Thoracic aorta endothelial cell (primary cell): ENCODE data around the gene CDY1. TPM values are rescaled to one million over a fixed set of nuclear protein-coding genes. Genes with fewer than 3 reads are reported as not detected.

Source experiments
- total RNA-seq: library from RNA; depleted of rRNA; stranded (reverse); fragments of >200 nt; gene quantifications from 2 replicates; pipeline ENCODE4 v1.2.3, GENCODE V29; 2012

The CDY1 gene, protein sequence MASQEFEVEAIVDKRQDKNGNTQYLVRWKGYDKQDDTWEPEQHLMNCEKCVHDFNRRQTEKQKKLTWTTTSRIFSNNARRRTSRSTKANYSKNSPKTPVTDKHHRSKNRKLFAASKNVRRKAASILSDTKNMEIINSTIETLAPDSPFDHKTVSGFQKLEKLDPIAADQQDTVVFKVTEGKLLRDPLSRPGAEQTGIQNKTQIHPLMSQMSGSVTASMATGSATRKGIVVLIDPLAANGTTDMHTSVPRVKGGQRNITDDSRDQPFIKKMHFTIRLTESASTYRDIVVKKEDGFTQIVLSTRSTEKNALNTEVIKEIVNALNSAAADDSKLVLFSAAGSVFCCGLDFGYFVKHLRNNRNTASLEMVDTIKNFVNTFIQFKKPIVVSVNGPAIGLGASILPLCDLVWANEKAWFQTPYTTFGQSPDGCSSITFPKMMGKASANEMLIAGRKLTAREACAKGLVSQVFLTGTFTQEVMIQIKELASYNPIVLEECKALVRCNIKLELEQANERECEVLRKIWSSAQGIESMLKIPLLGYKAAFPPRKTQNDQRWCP
- total RNA-seq = not detected in 2 replicates

DNA sequence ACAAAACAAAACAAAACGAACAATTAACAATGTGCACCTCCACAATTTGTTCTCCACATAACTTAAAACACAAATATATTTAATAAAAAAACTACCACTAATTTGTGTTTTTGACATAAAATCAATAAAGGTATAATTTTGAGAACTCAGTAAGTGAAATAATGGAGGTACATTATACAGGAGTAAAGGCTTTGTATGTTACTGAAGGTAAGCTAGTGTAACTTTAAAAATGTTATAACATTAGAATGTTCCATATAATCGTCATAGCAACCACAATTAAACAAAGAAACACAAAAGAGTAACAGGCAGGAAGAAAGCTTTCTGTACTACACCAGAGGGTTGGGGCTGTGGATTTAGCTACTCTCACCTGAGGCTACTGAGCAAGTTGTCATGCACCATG, at the start of gene CDY1:
Gene CDY1 (plus strand): TSS at position 301 of the 400 bp plus-strand sequence. CDS start 326 bp downstream, outside the sequence.

